Measurements from ENCODE around the gene CALD1.

The CALD1 gene

DNA sequence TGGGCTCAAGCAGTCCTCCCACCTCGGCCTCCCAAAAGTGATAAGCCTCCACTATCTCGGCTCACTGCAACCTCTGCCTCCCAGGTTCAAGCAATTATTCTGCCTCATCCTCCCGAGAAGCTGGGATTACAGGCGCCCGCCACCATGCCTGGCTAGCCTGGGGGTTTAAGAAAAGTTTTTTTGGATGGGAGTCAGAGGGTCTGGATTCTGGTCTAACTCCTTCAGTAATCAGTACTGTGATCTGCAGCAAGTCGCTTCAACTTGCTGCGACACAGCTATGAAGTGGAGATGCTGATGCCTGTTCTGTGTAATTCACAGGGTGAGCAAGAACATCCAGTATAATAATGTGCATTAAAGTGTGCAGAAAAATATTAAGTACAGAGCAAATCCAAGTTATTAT, 118.5 kb downstream of the CALD1 start:
- H3K4me1 ChIP-seq: no peaks in the 10 kb centered on the region
- in situ Hi-C loops (cut with MboI; ENCODE audit: low sequenced_read_pairs): no loop called here
- H3K36me3 ChIP-seq (replicated peaks): no peaks in the 10 kb centered on the region

DNA sequence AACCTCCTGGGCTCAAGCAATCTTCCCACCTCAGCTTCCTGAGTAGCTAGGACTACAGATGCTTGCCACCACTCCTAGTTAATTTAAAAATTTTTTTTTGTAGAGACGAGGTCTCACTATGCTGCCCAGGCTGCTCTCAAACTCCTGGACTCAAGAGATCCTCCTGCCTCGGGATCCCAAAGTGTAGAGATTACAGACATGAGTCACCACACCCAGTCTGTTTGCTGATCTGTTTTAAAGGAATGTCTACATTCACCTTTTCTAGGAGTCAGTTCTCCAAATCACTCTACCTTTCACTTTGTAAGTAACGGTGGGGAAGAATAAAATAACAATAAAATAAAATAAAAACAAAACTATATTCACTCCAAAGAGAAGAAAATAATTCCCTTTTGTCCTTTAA, 120.3 kb downstream of the CALD1 start:
- no peak overlapping the region for H3K4me3 ChIP-seq
- no peaks in the 10 kb centered on the region for H3K27me3 ChIP-seq (ENCODE audit: low read depth)
- H3K4me1 ChIP-seq: no peaks in the 10 kb centered on the region; the same call in 1 of the 2 replicates
- DNase-seq (ENCODE audit: low spot score in 2 of 2): no peak
- H3K9me3 ChIP-seq: peaks cover 6% of the 10 kb centered on the region; the same call in 1 of the 2 replicates
- in situ Hi-C loops (cut with MboI; ENCODE audit: low sequenced_read_pairs): no loop called here
- no peaks in the 10 kb centered on the region for H3K36me3 ChIP-seq (replicated peaks)

More for the DNA sequence above, 118.5 kb downstream of the CALD1 start:
- Histone ChIP-seq H3K4me3 (no peak overlapping the region), H3K9me3 (peaks cover 6% of the 10 kb centered on the region; the same call in 1 of the 2 replicates), H3K27me3 (ENCODE audit: low read depth) (no peaks in the 10 kb centered on the region)
- DNase-seq (ENCODE audit: low spot score in 2 of 2): no peak

DNA sequence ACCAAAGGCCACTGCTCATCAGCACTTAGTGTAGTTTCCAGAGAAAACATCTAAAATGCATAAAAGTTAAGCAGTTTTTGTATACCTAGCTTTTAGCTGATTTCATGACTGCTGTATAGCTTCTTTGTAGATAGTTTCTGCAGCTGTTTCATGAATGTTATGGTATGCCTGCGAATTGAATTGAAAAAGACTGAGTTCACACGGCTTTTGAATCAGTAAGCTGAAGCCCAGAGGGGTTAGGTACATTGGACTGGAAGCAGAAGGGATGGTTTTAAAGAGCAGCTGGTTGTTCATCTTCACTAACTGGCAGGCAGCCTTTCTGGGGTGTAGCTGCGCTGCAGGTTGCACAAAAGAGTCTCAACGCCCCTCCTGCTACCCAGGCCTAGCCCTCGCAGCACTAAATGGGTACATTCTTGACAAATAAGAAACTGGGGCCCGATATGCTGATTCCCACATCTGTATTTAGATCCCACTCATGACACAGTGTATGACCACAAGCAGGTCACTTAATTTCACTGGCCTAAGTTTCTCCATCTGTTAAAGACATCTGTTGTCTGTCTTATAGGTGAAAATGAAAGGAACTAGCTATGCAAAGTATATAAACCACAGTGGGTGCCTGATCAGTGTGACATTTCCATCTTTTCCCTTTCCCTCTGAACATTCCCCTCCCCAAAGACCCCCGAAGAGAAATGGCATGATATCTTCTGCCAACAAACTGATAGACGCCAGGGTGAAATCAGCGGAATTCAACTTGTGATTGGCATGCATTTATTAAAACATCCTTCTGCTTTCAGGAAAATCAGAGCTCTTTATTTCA, 120.9 kb downstream of the CALD1 start:
- H3K4me3 ChIP-seq: no peak overlapping the region
- H3K9me3 ChIP-seq: peaks cover 6% of the 10 kb centered on the region; the same call in 1 of the 2 replicates
- no peaks in the 10 kb centered on the region for H3K36me3 ChIP-seq (replicated peaks)
- DNase-seq (ENCODE audit: low spot score in 2 of 2): no peak
- in situ Hi-C loops (cut with MboI; ENCODE audit: low sequenced_read_pairs): no loop called here
- no peaks in the 10 kb centered on the region for H3K27me3 ChIP-seq (ENCODE audit: low read depth)
- H3K4me1 ChIP-seq: no peaks in the 10 kb centered on the region; the same call in 1 of the 2 replicates

DNA sequence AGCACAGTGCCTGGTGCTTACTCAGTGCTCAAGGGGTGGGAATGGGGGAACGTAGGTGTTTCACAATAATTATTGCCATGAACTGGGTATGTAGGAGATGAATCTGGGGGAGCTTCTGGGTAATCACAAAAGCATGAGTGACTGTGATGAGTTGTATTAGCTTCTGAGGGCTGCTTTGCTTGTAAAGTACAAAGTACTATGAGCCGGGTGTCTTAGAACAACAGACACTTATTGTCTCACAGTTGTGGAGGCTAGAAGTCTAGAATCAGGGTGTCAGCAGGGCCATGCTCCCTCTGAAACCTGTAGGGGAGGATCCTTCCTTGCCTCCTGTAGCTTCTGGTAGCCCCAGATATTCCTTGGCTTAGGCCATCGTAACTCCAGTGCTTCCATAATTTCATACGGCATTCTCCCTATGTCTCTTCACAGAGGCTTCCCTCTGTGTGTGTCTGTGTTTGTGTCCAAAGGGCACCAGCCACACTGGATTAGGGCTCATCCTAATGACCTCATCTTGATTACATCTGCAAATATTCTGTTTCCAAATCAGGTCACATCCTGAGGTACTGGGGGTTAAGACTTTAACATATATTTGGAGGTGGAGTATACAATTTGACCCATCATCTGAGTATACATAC, 122.1 kb downstream of the CALD1 start:
- Histone ChIP-seq H3K4me1 (no peaks in the 10 kb centered on the region; the same call in 1 of the 2 replicates), H3K27me3 (ENCODE audit: low read depth) (no peaks in the 10 kb centered on the region), H3K36me3 (replicated peaks) (no peaks in the 10 kb centered on the region), H3K4me3 (no peak overlapping the region), H3K9me3 (peaks cover under 1% of the 10 kb centered on the region; the same call in 1 of the 2 replicates)
- in situ Hi-C loops (cut with MboI; ENCODE audit: low sequenced_read_pairs): no loop called here
- DNase-seq (ENCODE audit: low spot score in 2 of 2): no peak

DNA sequence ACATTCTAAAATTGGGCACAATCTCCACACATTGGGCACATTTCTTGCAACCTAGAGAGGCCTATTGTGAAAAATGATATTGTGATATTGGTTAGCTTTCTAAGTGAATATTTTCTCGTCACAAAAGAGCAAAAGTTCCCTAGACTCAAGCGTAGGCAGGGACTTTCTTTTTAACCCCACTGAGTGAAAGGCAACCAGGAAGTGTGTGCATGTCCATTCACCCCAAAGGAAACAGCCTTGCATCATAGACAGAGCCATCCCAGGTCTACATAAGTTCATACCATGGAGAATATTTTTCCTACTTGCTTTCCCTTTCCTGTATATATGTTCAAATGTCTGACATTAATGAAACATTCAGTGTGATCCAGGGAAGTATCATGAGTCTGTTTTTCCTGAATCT, 122.6 kb downstream of the CALD1 start:
- no peak for DNase-seq (ENCODE audit: low spot score in 2 of 2)
- Histone ChIP-seq H3K27me3 (ENCODE audit: low read depth) (no peaks in the 10 kb centered on the region), H3K4me1 (no peaks in the 10 kb centered on the region; the same call in 1 of the 2 replicates), H3K4me3 (no peak overlapping the region), H3K36me3 (replicated peaks) (no peaks in the 10 kb centered on the region), H3K9me3 (no peaks in the 10 kb centered on the region)
- in situ Hi-C loops (cut with MboI; ENCODE audit: low sequenced_read_pairs): no loop called here

DNA sequence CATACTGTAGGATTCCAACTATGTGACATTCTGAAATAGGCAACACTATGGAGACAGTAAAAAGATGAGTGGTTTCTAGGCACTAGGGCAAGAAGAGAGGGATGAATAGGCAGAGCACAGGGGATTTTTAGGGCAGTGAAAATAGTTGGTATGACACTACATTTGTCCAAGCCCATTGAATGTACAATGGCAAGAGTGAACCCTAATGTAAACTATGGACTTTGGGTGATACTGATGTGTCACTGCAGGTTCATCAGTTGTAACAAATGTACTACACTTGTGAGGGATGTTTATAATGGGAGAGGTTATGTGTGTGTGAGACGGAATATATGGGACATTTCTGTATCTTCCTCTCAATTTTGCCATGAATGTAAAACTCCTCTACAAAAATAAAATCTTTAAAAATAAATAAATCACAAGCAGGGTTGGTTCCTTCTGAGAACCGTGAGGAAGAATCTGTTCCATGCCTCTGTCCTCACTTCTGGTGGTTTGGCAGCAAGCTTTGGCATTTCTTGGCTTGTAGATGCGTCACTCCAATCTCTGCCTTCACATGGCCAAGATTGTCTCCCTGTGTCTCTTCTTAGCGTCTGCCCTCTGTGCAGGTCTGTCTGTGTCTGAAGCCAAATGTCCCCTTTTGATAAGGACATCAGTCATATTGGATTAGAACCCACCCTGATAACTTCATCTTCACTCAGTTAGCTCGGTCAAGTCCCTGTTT, 123.8 kb downstream of the CALD1 start:
- in situ Hi-C loops (cut with MboI; ENCODE audit: low sequenced_read_pairs): no loop called here
- Histone ChIP-seq H3K36me3 (replicated peaks) (no peaks in the 10 kb centered on the region), H3K9me3 (no peaks in the 10 kb centered on the region), H3K27me3 (ENCODE audit: low read depth) (no peaks in the 10 kb centered on the region), H3K4me3 (no peak overlapping the region), H3K4me1 (no peaks in the 10 kb centered on the region; the same call in 1 of the 2 replicates)
- no peak for DNase-seq (ENCODE audit: low spot score in 2 of 2)

DNA sequence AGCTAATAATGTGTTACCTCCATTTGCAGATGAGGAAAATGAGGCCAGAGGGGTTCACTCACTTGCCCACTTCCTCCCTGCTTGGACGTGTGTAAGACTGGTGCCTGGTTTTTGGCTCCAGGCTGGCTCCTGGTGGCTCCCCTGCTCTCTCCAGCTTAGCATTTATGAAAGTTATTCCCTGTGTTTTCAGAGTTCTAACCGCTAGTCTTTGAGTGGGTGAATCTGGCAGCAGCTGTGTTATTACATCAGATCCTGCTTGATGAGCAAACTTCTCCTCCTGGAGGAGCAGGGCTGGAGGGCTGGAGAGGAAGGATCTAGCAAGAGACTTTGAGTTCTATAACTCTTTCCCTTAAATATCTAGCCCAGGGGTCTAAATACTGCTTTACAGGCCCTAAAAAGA, 125.9 kb downstream of the CALD1 start:
- Histone ChIP-seq H3K27me3 (ENCODE audit: low read depth) (no peaks in the 10 kb centered on the region), H3K4me3 (no peak overlapping the region), H3K4me1 (no peaks in the 10 kb centered on the region; the same call in 1 of the 2 replicates), H3K9me3 (no peaks in the 10 kb centered on the region), H3K36me3 (replicated peaks) (no peaks in the 10 kb centered on the region)
- in situ Hi-C loops (cut with MboI; ENCODE audit: low sequenced_read_pairs): no loop called here
- DNase-seq (ENCODE audit: low spot score in 2 of 2): no peak

DNA sequence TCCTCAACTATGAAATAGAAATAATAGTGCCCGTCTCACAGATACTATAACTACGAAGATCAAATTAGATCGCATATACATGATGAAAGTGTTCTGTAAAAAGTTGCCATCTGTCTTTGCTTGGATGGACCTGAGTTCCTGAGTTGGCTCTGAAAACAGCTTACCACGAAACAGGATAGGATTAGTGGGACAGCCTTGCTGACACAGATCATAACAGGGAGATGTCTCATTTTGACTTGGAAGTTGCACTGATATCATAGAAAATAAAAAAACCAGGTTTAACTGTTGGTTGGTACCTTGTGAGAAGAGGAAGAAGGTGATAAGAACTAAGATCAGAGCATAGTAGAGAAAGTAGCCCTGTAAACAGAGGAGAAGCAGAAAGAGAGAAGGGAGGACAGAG, 127.6 kb downstream of the CALD1 start:
- Histone ChIP-seq H3K27me3 (ENCODE audit: low read depth) (no peaks in the 10 kb centered on the region), H3K4me3 (no peak overlapping the region), H3K4me1 (no peaks in the 10 kb centered on the region; the same call in 1 of the 2 replicates), H3K9me3 (no peaks in the 10 kb centered on the region), H3K36me3 (replicated peaks) (no peaks in the 10 kb centered on the region)
- no peak for DNase-seq (ENCODE audit: low spot score in 2 of 2)
- in situ Hi-C loops (cut with MboI; ENCODE audit: low sequenced_read_pairs): no loop called here

DNA sequence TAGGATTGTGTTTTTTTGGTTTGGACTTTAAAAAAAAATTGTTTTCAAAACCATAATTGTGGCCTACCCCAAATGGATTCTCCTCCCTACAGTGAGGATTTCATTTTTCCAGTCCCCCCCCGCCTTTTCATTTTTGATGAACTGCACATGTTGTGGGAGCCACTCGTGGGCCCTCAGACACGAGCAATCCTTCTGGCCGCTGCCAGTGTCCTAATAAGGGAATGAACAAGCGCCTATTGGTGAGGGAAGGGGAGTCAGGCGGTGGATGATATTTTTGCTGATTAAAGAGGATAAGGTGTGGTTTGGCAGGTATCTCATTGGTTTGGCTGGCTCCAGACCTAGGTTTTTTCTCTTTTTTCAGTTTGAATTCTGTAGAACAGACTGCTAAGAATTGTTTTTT, 128.2 kb downstream of the CALD1 start:
- in situ Hi-C loops (cut with MboI; ENCODE audit: low sequenced_read_pairs): no loop called here
- Histone ChIP-seq H3K4me1 (no peaks in the 10 kb centered on the region; the same call in 1 of the 2 replicates), H3K36me3 (replicated peaks) (no peaks in the 10 kb centered on the region), H3K4me3 (no peak overlapping the region), H3K9me3 (no peaks in the 10 kb centered on the region), H3K27me3 (ENCODE audit: low read depth) (no peaks in the 10 kb centered on the region)
- no peak for DNase-seq (ENCODE audit: low spot score in 2 of 2)

DNA sequence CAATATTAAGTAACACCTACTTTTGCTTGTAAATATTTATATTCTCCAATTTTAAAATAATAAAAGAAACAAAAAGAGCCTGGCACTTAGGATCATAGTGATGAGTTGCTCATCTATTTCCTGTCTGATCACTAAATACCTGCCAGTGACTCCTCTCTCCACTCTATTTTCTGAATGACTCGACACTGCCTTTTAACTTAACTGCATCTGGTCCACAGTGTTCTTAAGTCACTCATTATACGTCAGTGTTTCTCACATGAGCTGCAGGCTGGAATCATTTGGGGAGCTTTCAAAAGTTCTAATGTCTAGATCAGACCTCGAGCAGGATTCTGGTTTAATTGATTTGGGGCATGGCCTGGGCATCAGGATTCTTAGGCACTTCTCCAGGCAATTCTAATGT, 128.9 kb downstream of the CALD1 start:
- no peaks in the 10 kb centered on the region for H3K36me3 ChIP-seq (replicated peaks)
- H3K4me1 ChIP-seq: no peaks in the 10 kb centered on the region; the same call in 1 of the 2 replicates
- no peaks in the 10 kb centered on the region for H3K9me3 ChIP-seq
- H3K27me3 ChIP-seq (ENCODE audit: low read depth): no peaks in the 10 kb centered on the region
- no peak for DNase-seq (ENCODE audit: low spot score in 2 of 2)
- in situ Hi-C loops (cut with MboI; ENCODE audit: low sequenced_read_pairs): no loop called here
- H3K4me3 ChIP-seq: no peak overlapping the region

DNA sequence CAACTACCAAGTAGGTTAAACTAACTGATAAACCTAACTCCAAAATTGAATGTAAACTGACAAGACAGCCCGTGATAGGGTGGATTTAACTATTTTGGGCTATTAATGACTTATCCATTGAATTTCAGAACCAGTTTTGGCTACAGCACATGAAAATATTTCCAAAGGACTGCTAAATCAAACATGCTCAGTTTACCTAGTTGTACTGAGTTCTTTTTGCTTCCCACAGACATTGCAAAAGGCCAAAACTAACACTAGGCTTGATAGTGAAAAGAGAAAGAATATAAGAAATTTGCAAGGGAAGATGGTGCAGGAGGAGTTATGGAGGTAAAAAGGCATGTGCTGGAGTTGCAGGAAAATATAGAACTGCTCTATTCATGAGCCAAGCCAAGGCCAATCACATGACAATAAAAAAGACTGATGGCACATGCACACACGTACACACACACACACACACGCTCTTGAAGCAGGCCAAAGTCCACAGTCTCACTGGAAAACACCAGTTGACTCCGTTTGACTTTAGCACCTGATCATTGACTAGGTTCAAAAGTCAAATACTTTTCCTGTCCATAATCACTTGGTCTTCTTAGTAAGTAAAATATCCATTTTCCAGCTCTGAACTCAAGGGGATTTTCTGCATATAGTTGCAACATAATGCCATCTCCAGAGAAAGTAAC, 130.9 kb downstream of the CALD1 start:
- in situ Hi-C loops (cut with MboI; ENCODE audit: low sequenced_read_pairs): no loop called here
- H3K36me3 ChIP-seq (replicated peaks): no peaks in the 10 kb centered on the region
- H3K27me3 ChIP-seq (ENCODE audit: low read depth): no peaks in the 10 kb centered on the region
- H3K4me1 ChIP-seq: no peaks in the 10 kb centered on the region
- no peak for DNase-seq (ENCODE audit: low spot score in 2 of 2)
- H3K9me3 ChIP-seq: no peaks in the 10 kb centered on the region
- no peak overlapping the region for H3K4me3 ChIP-seq

DNA sequence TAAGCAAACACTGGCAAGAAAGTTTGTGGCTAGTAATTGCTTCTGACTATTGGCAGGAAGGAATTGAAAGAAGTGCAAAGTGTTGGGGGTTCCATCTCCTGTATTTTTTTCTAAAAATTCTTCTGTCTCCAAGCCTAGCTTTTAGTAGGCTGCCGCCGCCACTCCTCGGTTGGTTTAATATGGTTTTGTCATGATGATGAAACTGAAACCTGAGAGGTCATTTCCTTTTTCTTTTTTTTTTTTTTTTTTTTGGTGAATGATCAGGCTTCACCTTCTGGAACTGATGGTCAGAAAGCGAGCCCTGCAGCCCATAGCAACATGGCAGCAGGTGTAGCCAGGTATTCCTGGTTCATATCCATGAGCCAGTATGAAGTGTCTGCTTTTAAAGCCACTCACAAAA, 131.5 kb downstream of the CALD1 start:
- DNase-seq (ENCODE audit: low spot score in 2 of 2): no peak
- in situ Hi-C loops (cut with MboI; ENCODE audit: low sequenced_read_pairs): no loop called here

DNA sequence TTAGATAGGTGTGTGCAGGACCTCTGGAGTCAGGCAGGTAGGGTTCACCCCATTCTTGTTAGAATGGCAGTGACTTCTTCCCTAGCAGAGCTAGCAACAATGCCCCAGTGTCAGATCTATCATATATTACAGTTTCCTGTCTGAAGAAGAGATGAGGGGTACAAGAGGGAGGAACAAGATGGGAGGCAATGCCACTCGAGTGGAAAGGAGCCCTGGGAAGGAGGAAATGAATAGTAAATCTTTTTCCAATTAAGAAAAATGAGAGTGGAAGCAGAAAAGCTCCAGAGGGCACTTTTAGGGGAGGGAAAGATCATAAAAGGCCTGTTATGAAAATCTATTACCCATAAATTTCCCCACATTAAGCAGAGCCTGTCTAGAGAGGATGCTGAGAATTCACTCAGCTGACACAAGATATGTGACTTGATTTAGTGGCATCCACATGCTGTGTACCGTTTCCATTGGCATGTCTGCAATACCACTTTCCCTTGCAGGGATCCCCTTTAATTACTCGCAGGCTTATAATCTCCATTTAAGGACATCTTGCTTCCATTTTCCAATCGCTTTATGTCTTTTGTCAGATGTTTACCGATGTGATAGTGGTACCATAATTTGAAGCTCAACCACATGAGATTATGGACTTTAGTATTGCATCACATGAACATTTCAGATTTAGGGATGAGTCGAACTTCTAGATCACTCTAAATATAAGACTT, 136.9 kb downstream of the CALD1 start:
- DNase-seq (ENCODE audit: low spot score in 2 of 2): no peak
- no peaks in the 10 kb centered on the region for H3K9me3 ChIP-seq
- H3K4me1 ChIP-seq: peaks cover 2% of the 10 kb centered on the region; the same call in 1 of the 2 replicates
- no peak overlapping the region for H3K4me3 ChIP-seq
- no peaks in the 10 kb centered on the region for H3K27me3 ChIP-seq (ENCODE audit: low read depth)
- in situ Hi-C loops (cut with MboI; ENCODE audit: low sequenced_read_pairs): no loop called here
- H3K36me3 ChIP-seq (replicated peaks): no peaks in the 10 kb centered on the region

More for the DNA sequence above, 131.5 kb downstream of the CALD1 start:
- Histone ChIP-seq H3K4me1 (no peaks in the 10 kb centered on the region), H3K27me3 (ENCODE audit: low read depth) (no peaks in the 10 kb centered on the region), H3K9me3 (no peaks in the 10 kb centered on the region), H3K4me3 (no peak overlapping the region), H3K36me3 (replicated peaks) (no peaks in the 10 kb centered on the region)

Measured in HAP-1 (cell line).